Neural progenitor cell (in vitro differentiated cells): ENCODE data around the gene UAP1L1.

Experiments
- CTCF ChIP-seq: fragments of 200-600 bp; sonication (generic); IDR thresholded peaks from 2 replicates; pipeline ENCODE4 v1.5.1; 2017; ENCODE audit warnings: antibody characterized with exemption, mild to moderate bottlenecking
- EZH2 ChIP-seq: fragments of 200-600 bp; sonication (generic); IDR thresholded peaks from 2 replicates; pipeline ENCODE4 v1.6.1; 2017; ENCODE audit warnings: antibody characterized with exemption, mild to moderate bottlenecking, moderate library complexity
- EZH2phosphoT487 ChIP-seq: fragments of 200-600 bp; sonication (generic); IDR thresholded peaks from 2 replicates; pipeline ENCODE4 v1.6.1; 2017; ENCODE audit warnings: antibody characterized with exemption

DNA sequence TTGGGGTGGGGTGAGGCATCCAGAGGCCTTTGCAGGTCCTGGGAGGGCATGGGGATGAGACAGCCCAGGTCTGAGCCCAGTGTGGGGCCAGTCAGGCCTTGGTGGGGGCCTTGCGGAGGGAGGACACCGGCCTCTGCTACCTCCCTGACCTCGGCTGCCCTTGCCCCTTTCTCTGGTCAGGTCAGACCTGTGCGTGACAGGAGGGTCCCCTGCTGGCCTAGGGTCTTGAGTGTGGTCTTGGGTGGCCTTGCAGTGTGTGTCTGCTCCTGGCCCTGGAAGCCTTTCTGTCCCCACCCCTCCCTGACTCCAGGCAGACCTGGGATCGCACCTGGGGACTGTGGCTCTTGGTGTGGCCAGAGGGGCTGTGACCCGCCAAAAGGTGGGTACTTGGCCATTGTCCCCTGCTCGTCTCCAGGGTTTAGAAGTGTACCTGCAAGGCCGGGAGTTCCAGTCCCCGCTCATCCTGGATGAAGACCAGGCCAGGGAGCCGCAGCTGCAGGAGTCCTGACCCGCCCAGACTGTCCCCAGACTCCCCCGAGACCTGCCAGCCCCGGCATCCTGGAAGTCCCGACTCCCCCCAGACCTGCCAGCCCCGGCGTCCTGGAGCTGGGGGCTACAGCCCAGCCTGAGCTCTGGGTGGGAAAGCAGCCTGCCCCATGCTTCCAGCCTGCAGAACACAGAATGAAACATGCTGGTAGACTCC, 5.1 kb downstream of the UAP1L1 start:
- TF ChIP-seq CTCF = no peak
- no peak for TF ChIP-seq EZH2
- TF ChIP-seq EZH2phosphoT487 = no peak
